ENCODE results near the gene RASA3. TPM values are rescaled to one million over a fixed set of nuclear protein-coding genes. Genes with fewer than 3 reads are reported as not detected.

The RASA3 gene
- total and polyA plus RNA-seq, 2 of the 8 experiments (the other 6 are each of a cell fraction or from before 2014, with no cell fraction given), result 7.5 to 21.9 TPM

DNA sequence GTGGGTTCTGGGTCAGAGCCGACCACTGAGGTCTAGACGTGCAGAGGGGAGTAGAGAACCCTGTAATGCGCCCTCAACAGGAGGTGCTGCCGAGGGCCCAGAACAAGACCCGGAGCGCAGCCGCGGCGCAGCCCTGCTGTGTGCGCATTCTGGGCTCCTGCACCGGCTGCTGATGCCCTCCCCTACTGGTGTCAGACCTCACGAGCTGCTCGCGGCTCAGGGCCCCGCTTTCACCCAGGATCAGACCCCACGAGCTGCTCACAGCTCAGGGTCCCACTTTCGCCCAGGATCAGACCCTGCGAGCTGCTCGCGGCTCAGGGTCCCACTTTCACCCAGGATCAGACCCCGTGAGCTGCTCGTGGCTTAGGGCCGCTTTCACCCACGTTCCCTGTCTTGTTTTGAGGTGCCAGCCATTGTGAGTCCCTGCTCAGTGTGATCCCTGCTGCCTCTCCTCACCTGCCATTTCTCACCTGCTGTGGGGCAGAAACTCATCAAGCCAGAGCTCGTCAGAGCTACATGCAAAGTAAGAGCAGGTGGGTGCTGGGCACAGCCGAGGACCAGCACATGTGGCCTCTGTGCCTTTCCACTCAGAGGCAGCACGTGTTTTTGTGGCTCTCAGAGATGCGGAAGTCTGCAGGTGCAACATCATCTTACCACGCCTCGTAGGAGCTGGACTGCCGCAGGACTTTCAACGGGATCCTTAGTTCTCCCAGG is 111.5 kb downstream of the RASA3 start:
- Histone ChIP-seq H2BK5ac (ENCODE audit: low read depth, low read length) (no peak overlapping the region; the same call in 1 of the 2 replicates), H3K4ac (replicated peaks; ENCODE audit: insufficient read length, low read depth, low read length) (no peak overlapping the region), H3K9me3 (ENCODE audit: insufficient read depth in 2 of 2, low read depth in 1 of 2, low read length in 1 of 2) (no peaks in the 10 kb centered on the region), H2BK12ac (ENCODE audit: low read depth, low read length) (no peak overlapping the region), H4K8ac (ENCODE audit: extremely low read depth, insufficient read depth, low read length) (no peak overlapping the region), H3K9ac (replicated peaks in 1 of 4; ENCODE audit: extremely low read depth in 1 of 4, low read depth in 3 of 4, low read length in 3 of 4) (no peak overlapping the region), H2BK20ac (ENCODE audit: low read length) (no peak overlapping the region), H3K23ac (ENCODE audit: insufficient read length) (no peak overlapping the region), H3K4me2 (ENCODE audit: insufficient read depth in 1 of 2, low read depth in 2 of 2, low read length in 2 of 2) (no peak overlapping the region), H4K5ac (ENCODE audit: insufficient read length, low read depth, low read length) (no peak overlapping the region), H3K79me1 (ENCODE audit: low read depth, low read length) (no peaks in the 10 kb centered on the region), H3K23me2 (ENCODE audit: low read depth, low read length) (no peaks in the 10 kb centered on the region), H3K79me2 (ENCODE audit: control insufficient read depth in 1 of 2, insufficient read depth in 2 of 2, low read length in 2 of 2) (no peaks in the 10 kb centered on the region), H2BK120ac (replicated peaks; ENCODE audit: low read depth, low read length) (no peak overlapping the region), H3K27me3 (replicated peaks in 1 of 4; ENCODE audit: control insufficient read depth in 3 of 4, extremely low read depth in 1 of 4, insufficient read depth in 3 of 4, low read length in 3 of 4) (no peaks in the 10 kb centered on the region), H4K20me1 (replicated peaks in 1 of 2; ENCODE audit: control insufficient read depth in 1 of 2, insufficient read depth in 2 of 2, low read length in 2 of 2) (peaks cover 0 to 5% of the 10 kb centered on the region in 2 experiments), H3K56ac (replicated peaks; ENCODE audit: insufficient read length, low read depth, low read length) (no peak overlapping the region), H3K14ac (ENCODE audit: insufficient read length) (no peak overlapping the region), H3K4me3 (ENCODE audit: extremely low read depth in 1 of 4, insufficient read depth in 2 of 4, low read depth in 3 of 4, low read length in 4 of 4) (no peak overlapping the region), H3K18ac (ENCODE audit: extremely low read depth, low read length) (no peak overlapping the region), H3K27ac (ENCODE audit: low read depth, low read length) (no peak overlapping the region), H4K91ac (replicated peaks; ENCODE audit: insufficient read length, low read length) (no peak overlapping the region), H2AFZ (ENCODE audit: low read length) (no peak overlapping the region), H2AK5ac (ENCODE audit: low read depth, low read length) (no peak overlapping the region), H2BK15ac (ENCODE audit: low read length) (no peak overlapping the region), H3K36me3 (ENCODE audit: control insufficient read depth in 2 of 4, insufficient read depth in 4 of 4, low read length in 3 of 4) (no peaks in the 10 kb centered on the region), H3K4me1 (replicated peaks in 1 of 4; ENCODE audit: control insufficient read depth in 3 of 4, insufficient read depth in 4 of 4, low read length in 3 of 4) (no peaks in the 10 kb centered on the region; a peak in 1 of 7 replicates)
- WGBS, 2 experiments (ENCODE audit: extremely low coverage in 1 of 2, insufficient coverage in 1 of 2, insufficient read length in 1 of 2, insufficient replicate concordance in 2 of 2, low coverage in 1 of 2, low lambda C conversion rate in 2 of 2, missing lambda C conversion rate in 1 of 2), result 90% methylated on average over 32 of the region's 32 CpGs; no CpG with 5 or more reads in 1 of the 2 experiments
- ChIA-PET CTCF (ENCODE audit: partially characterized antibody) (interaction anchor here (0.7 to 2.3 kb wide), 4 partner anchors 10 to 205 kb away, joined by 3 to 10 read pairs (median 3); no protein-coding TSS in a partner anchor), POLR2A (ENCODE audit: partially characterized antibody) (no interaction called here)
- no peak for DNase-seq (ENCODE audit: low read depth in 1 of 2, low spot score in 2 of 2)
- TF ChIP-seq SIN3A (conservative IDR thresholded peaks at IDR 0.05 in 1 of 2, IDR thresholded peaks at IDR 0.05 in 1 of 2; ENCODE audit: low read depth in 1 of 2, low read length in 2 of 2), result no peak
- no peak for TF ChIP-seq SAP30 (IDR thresholded peaks at IDR 0.05; ENCODE audit: insufficient read depth, insufficient replicate concordance, low read length)
- TF ChIP-seq CBX5 (IDR thresholded peaks at IDR 0.05; ENCODE audit: low read depth, low read length), result no peak
- TF ChIP-seq CHD1 (IDR thresholded peaks at IDR 0.05; ENCODE audit: low read depth, low read length), result no peak
- no peak for TF ChIP-seq KDM1A (IDR thresholded peaks at IDR 0.05; ENCODE audit: borderline replicate concordance, low read length)
- TF ChIP-seq YY1 (IDR thresholded peaks at IDR 0.05; ENCODE audit: low read depth, low read length), result no peak
- TF ChIP-seq HDAC2 (IDR thresholded peaks at IDR 0.05; ENCODE audit: borderline replicate concordance in 1 of 2, low read depth in 2 of 2, low read length in 2 of 2), result no peak
- no peak for TF ChIP-seq BRCA1 (IDR thresholded peaks at IDR 0.05; ENCODE audit: low read depth, low read length)
- no peak for TF ChIP-seq SUZ12 (IDR thresholded peaks at IDR 0.05; ENCODE audit: low read length)
- no peak for TF ChIP-seq JUN (IDR thresholded peaks at IDR 0.05; ENCODE audit: low read depth, low read length)
- no peak for FAIRE-seq
